ENCODE measurements around the gene CDON.

DNA sequence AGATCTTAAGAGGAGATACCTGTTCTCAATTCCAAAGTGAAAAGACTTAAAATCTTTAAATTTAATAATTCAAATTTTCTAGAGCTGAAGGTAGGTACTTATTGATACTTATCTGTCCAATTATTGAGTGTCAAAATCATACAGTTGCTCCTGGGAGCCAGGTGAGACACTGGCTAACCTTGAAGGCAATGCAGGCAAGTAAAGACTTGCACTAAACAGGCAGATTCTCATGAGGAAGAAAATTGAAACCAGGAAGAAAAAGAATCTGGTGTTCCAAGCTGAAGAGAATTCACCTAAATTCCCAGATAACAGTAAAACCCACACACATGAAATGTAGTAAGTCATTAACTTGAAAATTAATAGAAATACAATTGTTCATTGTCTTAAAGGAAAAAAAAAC is 86.5 kb downstream of the CDON start:
- TF ChIP-seq, protein P1, sequence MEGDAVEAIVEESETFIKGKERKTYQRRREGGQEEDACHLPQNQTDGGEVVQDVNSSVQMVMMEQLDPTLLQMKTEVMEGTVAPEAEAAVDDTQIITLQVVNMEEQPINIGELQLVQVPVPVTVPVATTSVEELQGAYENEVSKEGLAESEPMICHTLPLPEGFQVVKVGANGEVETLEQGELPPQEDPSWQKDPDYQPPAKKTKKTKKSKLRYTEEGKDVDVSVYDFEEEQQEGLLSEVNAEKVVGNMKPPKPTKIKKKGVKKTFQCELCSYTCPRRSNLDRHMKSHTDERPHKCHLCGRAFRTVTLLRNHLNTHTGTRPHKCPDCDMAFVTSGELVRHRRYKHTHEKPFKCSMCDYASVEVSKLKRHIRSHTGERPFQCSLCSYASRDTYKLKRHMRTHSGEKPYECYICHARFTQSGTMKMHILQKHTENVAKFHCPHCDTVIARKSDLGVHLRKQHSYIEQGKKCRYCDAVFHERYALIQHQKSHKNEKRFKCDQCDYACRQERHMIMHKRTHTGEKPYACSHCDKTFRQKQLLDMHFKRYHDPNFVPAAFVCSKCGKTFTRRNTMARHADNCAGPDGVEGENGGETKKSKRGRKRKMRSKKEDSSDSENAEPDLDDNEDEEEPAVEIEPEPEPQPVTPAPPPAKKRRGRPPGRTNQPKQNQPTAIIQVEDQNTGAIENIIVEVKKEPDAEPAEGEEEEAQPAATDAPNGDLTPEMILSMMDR (IDR thresholded peaks at IDR 0.05) = no peak
- TF ChIP-seq POLR2A (IDR thresholded peaks at IDR 0.05) = no peak
